Measurements from ENCODE around the gene DLG5.

DLG5 gene

DNA sequence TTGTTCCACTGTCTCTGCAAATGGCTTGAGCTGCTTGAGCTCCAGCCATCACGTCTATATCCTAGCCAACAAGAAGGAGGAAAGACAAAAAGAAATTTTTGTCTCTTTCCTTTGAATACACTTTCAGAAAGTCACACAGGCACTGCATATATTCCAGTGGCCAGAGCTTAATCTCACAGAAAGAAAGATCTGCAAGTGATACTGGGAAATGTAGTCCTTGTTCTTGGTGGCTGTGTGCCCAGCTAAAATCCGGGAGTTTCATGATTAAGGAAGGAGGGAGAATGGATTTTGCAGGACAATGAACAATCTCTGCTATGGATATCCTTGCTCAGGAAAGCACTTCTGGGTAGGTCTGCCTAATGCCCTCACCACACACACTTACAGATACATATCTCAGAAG, 19.5 kb upstream of the DLG5 start:
- no peak for DNase-seq

DNA sequence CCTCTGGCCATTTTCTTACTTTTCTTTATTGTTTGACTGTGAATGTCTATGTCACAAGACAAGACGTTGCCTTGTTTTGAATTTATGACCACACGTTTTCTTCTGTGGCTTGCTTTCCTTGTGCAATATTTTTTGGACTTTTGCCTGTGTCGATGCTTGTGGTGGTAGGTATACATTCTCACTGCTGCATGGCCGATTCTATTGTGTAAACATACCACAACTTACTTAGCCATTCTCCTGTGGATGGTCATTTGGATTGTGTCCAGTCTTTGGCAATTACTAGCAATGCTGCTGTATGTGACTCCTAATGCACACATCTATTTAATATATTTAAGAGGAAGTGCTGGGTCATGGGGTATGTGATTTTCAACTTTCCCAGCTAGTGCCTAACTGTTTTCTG, 18.0 kb upstream of the DLG5 start:
- no peak for DNase-seq

GRCh38 chr10:77943121-77943901, 16.8 kb upstream of the DLG5 start:
- no peak for DNase-seq

DNA sequence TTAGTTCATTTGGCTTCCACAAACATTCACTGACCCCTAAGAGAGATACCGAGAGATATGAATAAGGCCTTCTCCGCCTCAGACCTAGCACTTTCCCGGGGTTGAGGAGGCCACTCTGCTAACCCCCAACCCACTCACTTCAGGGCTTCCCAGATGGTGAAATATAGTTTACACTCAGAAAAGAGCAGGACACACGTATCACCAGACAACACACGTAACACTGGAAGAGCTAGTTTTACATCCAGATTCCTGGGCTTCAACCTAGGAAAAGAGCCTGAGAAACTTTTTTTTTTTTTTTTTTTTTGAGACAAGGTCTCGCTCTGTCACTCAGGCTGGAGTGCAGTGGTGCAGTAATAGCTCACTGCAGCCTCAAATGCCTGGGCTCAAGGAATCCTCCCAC, 15.2 kb upstream of the DLG5 start:
- no peak for DNase-seq

GRCh38 chr10:77940627-77941026, 14.1 kb upstream of the DLG5 start:
- DNase-seq = no peak

DNA sequence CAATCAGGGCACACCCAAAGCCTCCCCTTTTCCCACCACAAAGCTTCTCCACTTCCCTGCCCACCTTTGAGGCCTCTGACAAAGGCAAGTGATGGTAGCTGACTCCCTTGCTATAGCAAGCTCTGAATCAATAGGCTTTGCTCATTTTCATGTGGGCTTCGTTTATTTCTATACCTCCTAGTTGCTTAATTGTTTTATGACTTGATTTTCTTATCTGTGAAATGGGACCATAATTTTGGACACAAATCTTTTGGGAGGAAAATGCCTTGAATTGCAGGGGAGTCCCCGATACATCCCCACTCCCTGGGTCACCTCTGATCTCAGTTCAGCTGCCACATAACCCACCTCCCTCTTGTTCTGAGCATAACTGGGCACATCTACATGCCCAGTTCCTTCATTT, 13.7 kb upstream of the DLG5 start:
- DNase-seq = no peak

- no peak for DNase-seq
Observed at GRCh38 chr10:77939561-77940001, 13.0 kb upstream of the DLG5 start.

- no peak for DNase-seq
Observed at GRCh38 chr10:77936697-77937567, 10.4 kb upstream of the DLG5 start.

- DNase-seq = no peak
Observed at GRCh38 chr10:77932016-77932715, 5.6 kb upstream of the DLG5 start.

GRCh38 chr10:77927402-77928246, 1.1 kb upstream of the DLG5 start:
- no peak for DNase-seq

DNA sequence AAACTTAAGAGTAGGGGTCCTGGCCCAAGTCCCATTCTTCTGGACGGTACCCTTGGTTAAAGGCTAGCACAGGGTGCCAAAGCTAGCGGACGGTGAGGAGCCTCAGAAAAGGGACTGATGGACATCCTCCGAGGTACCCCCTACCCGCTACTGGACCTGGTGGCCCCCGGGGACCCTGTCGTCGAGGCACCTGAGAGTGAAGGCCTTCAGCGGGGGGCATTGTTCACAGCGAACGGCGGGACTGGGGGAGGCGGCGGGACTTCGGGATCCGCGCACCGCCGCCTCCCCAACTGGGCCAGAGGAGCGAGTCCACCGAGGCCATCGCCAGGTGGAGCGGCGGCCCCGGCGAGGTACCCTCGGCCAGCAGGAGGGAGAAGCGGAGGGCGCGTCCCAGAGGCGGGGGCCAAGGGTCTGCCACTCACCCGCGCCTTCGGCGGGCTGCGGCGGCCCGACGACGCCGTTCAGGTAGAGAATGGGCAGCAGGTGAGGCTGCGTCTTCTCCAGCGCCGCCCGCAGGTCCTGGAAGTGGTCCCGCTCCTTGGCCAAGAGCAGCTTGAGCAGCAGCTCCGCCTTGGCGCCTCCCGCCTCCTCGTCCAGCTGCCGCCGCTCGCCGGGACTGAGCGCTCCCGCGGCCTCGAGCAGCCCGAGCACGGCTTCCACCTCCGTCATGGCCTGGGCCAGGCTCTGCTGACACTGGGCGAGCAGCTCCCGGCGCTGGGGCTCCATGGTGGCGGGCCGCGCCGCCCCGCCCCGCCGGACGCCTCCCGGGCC, 575 bp downstream of the DLG5 start:
- no peak for DNase-seq

- no peak for DNase-seq
Observed at GRCh38 chr10:77925410-77925794, 1.2 kb downstream of the DLG5 start.

- DNase-seq = no peak
Observed at GRCh38 chr10:77922566-77923179, 3.9 kb downstream of the DLG5 start.

GRCh38 chr10:77922055-77922454, 4.5 kb downstream of the DLG5 start:
- DNase-seq = no peak

GRCh38 chr10:77921395-77921794, 5.2 kb downstream of the DLG5 start:
- DNase-seq = no peak

DNA sequence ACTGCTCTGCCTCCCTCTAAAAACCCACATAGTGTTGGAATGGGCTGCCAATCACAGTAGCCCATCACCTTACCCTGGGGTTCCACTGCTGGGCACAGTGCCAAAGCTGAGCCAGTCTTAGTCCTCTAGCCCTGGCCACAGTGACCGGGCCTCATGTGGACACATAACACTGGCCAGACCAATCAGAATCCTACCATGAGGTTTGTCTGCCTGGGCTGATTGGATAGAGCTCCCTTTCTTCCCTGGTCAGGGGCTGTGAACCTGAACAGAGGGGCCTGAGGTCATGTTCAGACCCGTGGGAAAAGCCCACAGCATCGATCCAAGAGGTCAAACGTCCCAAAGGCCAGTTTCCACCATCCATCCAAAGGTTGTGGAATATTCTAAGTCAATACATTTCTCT, 6.1 kb downstream of the DLG5 start:
- DNase-seq = no peak

DNA sequence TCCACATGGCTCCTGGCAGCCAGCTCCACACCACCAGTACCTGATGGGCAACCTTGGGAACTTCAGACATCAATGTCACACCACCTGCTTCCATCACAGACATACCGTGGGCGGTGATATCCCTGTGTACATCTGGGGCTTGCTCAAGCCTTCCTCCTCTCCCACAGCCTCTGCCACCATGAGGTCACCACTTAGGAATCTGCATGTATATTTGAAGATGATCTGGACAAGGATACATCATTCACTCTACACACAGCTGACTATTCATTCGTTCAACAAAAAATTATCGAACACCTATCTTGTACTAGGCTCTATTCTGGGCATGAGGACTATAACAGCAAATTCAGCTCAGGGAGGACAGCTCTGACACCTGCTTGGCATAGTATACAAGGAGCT, 6.8 kb downstream of the DLG5 start:
- DNase-seq = no peak

- no peak for DNase-seq
Observed at GRCh38 chr10:77915319-77916105, 11.0 kb downstream of the DLG5 start.

DNA sequence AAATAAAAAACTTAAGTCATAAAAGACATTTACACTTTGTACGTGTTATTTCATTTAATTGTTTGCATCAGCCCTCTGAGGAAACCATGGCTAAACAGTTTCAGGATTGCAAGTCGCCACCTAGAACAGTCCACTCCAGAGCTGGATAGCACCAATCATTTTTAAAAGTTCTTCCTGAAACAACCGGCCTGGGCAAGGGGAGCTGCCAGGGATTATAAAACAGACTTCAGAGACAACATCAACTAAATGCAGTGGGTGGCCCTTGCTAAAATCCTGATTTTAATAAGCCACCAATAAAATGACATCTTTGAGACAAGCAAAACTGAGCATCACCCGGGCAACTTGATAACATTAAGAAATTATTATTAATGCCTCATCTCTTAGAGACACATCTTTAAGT, 13.5 kb downstream of the DLG5 start:
- DNase-seq = no peak

DNA sequence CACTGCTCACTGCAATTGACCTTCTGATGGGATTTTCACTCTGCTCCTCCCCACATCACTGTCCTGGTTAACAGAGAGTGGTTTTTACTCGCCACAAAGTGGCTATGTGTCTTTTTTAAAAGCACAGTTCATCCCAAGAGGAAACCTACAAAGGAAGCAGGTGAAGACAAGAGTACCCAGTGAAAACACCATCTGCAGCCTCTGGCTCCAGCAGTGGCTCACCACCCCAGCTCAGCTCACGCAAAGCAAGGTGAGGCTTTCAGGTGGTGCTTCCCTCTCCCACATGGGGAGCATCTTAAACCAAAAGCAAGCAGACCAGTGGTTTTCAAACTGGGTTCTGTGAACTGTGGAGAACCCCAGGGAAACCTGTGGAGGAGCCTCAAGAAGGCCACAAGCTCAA, 14.0 kb downstream of the DLG5 start:
- no peak for DNase-seq
